Forelimb muscle (tissue), 1 donor: ENCODE results near the gene APOBR. TPM values are rescaled to one million over a fixed set of nuclear protein-coding genes. Genes with fewer than 3 reads are reported as not detected.
"Not testable (repeated sequence)": the region's sequence is repeated elsewhere in the genome, so short reads cannot be mapped to it uniquely, and the experiment has no call there.

Experiments used
- DNase-seq: peaks from one replicate; pipeline ENCODE4 v3.0.0-alpha.2; 2013; ENCODE audit warnings: low read depth
- polyA plus RNA-seq: library from polyadenylated mRNA; unstranded; fragments of 120-200 nt; gene quantifications from one replicate; pipeline ENCODE4 v1.2.1, GENCODE V29; 2013; ENCODE audit not compliant: insufficient read length

The APOBR gene
- polyA plus RNA-seq, 1 donor = 0.67 TPM

- DNase-seq = not testable (repeated sequence)
Observed at GRCh38 chr16:28527100-28527785, 32.8 kb downstream of the APOBR start.

GRCh38 chr16:28527985-28528384 lies 33.5 kb downstream of the APOBR start:
- no peak for DNase-seq

GRCh38 chr16:28528463-28528867 lies 34.0 kb downstream of the APOBR start:
- DNase-seq = no peak

- no peak for DNase-seq
Observed at GRCh38 chr16:28529124-28529523, 34.7 kb downstream of the APOBR start.

GRCh38 chr16:28531777-28532744 lies 37.6 kb downstream of the APOBR start:
- DNase-seq = no peak

GRCh38 chr16:28532940-28533647 lies 38.7 kb downstream of the APOBR start:
- no peak for DNase-seq

GRCh38 chr16:28534542-28535373 lies 40.3 kb downstream of the APOBR start:
- DNase-seq = no peak

- DNase-seq = no peak
Observed at GRCh38 chr16:28537076-28537475, 42.6 kb downstream of the APOBR start.

- DNase-seq = no peak
Observed at GRCh38 chr16:28537964-28538732, 43.7 kb downstream of the APOBR start.

- peak; percentile 98 for DNase-seq
Observed at GRCh38 chr16:28538733-28539596, 44.5 kb downstream of the APOBR start, which contains the start of gene NUPR1. TSS of gene NUPR1 (minus strand) at chr16:28538974. CDS start at chr16:28538907, 67 bp downstream.

- no peak for DNase-seq
Observed at GRCh38 chr16:28540346-28540745, 45.9 kb downstream of the APOBR start.

- DNase-seq = no peak
Observed at GRCh38 chr16:28542646-28543045, 48.2 kb downstream of the APOBR start.

GRCh38 chr16:28543072-28543471 lies 48.6 kb downstream of the APOBR start:
- DNase-seq = no peak

- no peak for DNase-seq
Observed at GRCh38 chr16:28544998-28545397, 50.6 kb downstream of the APOBR start.

GRCh38 chr16:28545964-28546363 lies 51.5 kb downstream of the APOBR start:
- DNase-seq = not testable (repeated sequence)

GRCh38 chr16:28546626-28547025 lies 52.2 kb downstream of the APOBR start:
- no peak for DNase-seq

GRCh38 chr16:28548306-28548802 lies 53.9 kb downstream of the APOBR start:
- no peak for DNase-seq
